GM19025 (cell line): ENCODE measurements around the gene PRICKLE4.
"Not testable (repeated sequence)": the region's sequence is repeated elsewhere in the genome, so short reads cannot be mapped to it uniquely, and the experiment has no call there.

Experiments used
- ATAC-seq: cut with Tn5 transposase; IDR thresholded peaks from one replicate; pipeline ENCODE4 v1.9.1; 2021; ENCODE audit warnings: mild to moderate bottlenecking, low read depth, moderate library complexity; ENCODE audit not compliant: unreplicated experiment

The PRICKLE4 gene

DNA sequence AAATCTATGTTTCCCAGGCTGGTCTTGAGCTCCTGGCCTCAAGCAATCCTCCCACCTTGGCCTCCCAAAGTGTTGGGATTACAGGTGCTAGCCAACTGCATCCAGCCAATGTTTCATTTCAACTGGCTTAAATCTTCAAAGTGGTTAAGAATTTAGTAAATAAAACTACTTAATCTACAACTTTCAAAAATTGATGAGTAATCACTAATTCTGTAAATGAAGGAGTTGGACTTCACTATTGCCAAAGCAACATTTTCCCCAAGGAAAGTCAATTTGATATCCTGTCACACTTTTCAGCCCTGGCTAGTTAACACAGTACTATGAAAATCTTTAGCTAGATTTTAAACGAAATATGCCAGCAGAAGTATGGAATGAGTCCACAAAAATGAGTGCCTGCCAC, 10.7 kb downstream of the PRICKLE4 start:
- ATAC-seq = no peak

DNA sequence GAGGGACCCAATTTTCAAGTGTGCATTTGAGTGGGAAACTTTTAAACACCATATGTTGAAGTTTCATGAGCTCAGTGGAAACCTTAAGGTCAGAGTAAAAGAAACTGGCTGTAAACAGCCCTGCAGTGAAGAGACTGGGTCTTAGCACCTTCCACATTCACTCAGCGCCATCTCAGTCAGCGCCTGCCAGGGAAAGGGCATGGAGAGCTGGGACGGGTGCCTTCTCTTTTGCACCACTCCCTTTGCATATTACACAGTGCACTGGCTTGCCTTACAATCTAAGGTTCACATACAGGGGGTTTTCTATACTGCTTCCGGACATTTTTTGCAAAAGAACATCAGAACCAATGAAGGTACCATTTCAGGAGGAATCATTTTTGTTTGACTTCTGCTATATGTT, 11.4 kb downstream of the PRICKLE4 start:
- ATAC-seq = no peak

DNA sequence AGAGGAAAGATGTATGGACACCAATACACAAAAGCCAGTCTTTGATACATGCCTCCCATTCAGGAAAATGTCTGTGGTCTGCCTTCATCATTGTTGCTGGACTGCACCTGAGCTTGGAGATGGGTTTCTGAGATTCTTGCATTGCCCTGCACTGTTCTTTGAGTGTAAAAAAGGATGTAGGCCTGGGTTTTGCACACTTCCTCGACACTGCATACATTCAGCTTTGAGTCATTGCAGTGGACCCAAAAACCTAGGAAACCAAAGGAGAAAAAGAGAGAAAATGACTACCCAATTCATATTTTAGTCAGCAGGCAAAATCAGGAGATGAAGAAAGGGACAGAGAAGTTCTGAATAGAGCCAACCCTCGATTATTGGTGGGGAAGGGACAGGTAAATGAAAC, 15.9 kb downstream of the PRICKLE4 start:
- ATAC-seq = no peak

DNA sequence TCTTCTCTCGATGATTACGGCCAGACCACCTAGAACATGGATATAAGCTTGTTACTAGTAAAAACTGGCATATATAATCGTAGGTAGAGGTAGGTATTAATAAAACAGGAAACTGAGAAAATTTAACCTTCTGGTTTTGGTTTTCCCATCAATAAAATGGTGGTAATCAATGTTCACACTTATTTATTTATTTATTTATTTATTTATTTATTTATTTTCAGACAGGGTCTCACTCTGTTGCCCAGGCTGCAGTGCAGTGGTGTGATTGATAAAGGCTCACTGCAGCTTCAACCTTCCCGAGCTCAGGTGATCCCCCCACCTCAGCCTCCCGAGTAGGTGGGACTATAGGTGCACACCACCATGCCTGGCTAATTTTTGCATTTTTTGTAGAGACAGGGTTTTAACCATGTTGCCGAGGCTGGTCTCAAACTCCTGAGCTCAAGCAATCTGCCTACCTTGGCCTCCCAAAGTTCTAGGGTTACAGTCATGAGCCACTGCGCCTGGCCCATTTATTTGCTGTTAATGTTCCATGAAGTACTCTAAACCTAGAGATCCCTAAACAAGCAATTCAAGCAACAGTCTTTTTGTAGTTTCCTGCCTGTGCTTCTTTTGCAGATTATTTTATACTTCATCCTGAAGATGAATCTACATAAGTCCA, 18.4 kb downstream of the PRICKLE4 start:
- no peak for ATAC-seq

DNA sequence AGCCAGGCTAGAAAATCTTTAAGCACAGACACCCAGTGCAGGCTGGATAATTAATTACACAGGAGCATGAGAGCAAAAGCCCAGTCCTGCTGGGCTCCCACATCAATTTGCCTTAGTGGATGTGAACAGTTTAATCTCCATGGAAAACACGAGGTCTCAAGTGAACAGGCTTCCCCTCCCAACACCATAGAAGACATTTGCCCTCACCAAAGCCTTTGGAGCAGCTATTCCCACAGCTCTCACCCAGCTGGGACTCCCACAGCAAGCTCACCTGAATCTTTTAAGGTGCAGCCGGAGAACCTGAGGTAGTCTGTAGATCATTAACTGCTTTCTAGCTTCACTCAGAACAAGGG, 19.0 kb downstream of the PRICKLE4 start:
- ATAC-seq = no peak

DNA sequence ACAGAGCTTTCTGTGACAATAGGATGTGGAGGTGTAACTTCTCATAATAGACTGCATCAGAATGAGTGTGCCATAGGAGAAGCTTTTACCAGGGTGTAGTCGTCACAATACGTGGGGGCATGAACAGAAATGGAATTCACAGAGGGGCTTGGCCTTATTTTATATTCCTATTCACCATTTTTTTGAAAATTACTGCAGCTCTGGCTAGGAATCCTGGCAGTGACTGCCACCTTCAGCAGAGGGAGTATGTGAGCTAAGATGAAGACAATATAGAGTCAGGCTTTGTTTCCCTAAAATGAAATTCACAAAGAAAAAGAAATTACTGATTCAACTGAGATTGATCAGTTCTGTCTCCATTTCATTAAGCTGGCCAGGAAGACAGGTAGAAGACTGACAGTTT, 20.8 kb downstream of the PRICKLE4 start:
- ATAC-seq = no peak

DNA sequence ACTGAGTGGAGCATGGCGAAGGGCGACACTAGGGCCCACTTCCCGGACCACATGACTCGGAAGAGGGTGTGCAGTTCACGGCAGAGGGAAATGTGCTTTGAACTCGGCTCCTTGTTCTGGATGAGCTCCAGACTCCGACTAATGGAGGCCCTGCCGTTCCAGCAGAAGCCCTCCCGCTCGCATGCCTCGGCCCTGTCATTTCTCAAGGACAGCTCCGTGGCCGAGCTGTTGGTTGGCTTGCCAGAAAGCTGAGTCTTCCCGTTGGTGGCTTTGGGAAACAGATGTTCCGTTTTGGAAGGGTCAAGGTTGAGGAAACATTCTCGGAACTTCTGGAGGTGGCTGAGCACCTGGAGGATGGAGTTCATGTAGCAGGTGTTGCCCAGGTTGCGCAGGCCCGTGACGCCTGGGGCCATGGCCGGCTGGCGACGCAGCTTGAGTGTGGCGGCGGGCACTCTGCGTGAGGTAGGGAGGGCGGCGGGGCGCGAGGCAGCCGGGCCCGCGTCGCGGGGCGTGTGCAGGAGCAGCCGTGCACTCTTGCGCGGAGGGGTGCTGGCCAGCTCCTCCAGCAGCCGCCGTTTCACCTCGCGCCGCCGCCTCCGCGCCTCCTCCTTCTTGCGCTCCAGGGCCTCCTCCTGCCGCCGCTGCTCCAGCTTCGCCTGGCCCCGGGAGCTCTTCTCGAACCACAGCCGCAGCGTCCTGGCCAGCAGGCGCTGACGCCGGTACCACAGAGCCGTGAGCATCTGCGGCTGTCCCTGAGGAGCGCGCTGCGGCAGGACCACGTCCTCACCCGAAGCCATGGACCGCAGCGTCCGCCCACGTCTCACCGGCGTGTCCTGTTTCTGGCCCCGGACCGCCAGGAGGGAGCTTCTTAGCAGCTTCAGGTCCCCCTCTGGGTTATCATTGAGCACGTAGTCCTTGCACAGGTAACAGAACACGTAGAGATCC, 25.5 kb downstream of the PRICKLE4 start:
- no peak for ATAC-seq

DNA sequence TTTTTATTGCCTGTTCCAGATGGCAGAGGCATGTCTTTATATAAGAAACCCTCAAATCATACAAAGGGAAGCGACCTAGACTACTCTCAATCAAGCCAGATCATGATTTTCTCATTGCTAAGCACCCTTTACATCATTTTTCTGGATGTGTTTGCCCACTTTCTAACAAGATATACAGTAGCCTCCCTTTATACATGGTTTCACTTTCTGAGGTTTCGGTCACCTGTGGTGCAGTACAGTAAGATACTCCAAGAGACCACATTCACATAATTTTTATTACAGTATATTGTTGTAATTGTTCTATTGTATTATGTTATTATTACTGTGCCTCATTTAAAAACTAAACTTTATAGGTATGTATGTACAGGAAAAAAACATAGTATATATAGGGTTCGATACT, 30.5 kb downstream of the PRICKLE4 start:
- ATAC-seq = no peak

DNA sequence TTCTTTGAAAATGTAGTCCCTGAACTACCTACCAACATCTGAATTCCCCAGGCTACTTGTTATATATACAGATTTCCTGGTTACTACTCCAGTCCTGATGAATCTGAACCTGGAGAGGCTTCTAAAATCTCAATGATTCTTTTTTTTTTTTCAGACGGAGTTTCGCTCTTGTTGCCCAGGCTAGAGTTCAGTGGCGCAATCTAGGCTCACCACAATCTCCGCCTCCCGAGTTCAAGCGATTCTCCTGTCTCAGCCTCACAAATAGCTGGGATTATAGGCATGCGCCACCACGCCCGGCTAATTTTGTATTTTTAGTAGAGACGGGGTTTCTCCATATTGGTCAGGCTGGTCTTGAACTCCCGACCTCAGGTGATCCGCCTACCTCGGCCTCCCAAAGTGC, 31.4 kb downstream of the PRICKLE4 start:
- ATAC-seq = not testable (repeated sequence)

DNA sequence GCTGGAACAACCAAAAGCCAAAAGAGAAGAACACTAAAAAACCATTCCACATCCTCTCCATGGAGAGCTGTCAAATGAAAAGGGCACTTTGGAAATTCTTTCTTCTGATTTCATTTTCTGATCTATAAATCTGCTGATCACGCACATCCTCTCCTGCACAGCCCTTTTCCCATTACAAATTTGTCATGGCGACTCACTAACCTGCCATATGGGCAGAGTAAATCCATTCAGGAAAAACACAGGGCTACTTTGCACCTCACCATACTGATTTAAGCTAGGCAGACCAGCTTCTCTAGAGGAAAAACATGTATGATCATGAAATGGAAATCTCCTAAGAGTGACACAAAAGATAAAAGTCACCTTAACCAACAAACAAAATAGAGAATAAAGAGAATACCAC, 32.9 kb downstream of the PRICKLE4 start:
- ATAC-seq = no peak

DNA sequence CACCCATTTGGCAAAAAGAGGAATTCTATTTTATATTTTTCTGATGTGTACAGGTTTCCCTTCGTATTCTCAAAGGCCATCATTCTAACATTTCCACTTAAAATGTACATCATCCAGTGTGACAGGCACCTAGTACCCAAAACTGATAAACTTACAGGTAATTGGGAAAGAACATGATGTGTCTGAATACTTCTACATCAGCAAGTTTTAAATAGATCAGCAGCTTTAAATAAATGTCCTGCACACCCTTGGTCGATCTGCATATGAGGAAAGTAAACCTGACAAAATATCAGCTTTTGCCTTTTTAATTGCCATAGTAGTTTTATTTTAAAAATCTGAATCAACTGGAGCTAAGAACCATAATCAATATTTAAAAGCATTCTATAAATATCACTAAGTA, 33.4 kb downstream of the PRICKLE4 start:
- ATAC-seq = no peak

DNA sequence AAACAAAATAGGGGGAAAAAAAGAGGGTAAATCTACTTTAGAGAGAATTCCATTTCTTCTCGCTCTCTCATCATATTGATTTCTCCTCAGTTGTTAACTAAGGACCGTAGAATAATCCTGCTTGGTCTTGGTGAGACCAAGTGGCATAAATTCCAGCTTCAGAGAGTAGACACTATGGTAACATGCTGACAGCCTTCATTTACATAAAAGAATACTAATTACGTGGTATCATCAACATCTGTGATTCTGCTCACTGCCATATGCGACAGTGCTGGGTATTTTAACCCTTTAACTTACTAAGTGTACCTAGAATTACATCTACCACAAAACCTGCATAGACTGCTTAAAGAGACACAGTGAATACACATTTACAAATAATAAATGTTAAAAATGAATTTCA, 34.0 kb downstream of the PRICKLE4 start:
- ATAC-seq = no peak

DNA sequence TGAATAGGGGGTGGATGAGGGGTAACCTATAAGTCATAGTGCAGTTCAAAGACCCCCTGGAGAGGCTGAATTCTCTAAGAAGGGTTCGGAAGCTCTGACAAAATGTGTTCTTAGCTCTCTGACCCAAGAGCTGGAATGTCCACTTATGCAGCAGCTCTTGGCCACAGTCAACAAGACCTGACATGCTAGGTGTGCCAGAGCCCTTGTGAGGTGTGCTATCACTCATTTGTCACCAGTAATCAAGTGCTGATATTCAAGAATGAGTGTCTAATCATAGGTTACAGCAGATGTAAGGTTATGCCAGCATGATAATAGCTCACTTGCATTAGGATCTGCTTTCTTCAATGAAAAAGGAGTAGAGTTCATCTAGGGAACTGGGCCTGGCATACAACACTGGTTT, 35.0 kb downstream of the PRICKLE4 start:
- ATAC-seq = no peak

DNA sequence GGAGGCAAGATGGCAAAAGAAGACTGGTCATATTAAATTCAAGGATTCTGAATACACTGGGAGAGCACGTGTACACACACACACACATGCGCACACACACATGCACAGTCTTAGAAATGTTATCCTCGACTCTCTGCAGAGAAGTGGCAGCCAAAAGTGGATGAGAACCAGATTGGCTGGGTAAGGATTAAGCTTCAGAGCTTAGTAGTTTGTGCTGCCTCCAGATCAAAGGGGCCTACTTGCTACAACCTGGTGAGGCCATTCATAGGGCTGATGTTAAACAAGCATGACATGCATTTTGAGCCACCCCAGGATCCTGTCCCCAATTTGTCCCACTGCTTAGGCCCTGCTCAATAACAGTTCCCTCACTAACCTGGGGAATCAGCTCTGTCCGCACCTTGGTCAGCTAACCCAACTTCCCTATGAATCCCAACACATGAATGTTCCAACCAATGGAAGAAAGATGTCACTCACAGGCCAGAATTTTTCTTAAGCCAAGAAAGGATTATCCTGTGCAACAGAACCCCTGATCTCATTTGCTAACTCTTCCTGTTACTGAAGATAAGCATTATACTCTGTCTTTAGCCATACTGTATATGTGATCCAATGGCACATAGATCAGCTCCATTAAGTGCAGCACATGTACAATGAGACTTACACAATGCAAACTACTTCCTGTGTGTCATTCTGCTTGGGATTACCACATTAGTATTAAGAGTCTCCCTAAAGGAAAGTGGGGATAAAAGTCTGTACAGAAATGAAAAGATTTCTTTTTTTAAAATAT, 37.9 kb downstream of the PRICKLE4 start:
- ATAC-seq = no peak

DNA sequence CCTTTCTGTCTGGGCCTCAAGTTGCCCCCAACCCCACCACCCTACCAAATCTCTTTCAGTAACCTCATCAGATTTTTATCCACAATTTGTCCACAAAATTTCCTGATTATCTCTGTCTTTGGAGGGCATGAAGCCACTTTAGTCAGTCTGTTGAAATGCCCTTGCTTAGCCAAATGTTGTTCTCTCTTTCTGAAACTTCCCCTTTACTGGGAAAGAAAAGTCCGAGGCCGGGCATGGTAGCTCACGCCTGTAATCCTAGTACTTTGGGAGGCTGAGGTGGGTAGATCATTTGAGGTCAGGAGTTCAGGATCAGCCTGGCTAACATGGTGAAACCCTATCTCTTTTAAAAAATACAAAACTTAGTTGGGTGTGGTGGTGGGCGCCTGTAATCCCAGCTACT, 40.7 kb downstream of the PRICKLE4 start:
- ATAC-seq = no peak

DNA sequence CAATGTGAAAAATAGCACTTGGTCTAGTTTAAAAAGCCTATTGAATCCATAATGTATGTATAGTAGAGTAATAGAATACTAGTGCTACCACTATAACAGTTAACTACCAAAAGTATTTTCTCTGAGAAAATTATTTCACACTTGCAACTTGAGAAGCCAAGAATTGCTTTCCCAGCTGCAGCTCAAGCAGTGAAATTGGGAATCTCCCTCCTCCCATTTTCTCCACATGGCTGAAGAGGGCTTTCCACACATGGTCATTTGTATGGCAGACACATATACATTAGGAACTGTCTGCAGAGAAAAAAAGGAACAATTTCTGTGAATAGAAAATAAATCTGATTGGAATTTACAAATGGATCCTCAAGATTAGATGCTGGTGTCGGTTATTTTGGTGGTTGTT, 41.4 kb downstream of the PRICKLE4 start:
- no peak for ATAC-seq

DNA sequence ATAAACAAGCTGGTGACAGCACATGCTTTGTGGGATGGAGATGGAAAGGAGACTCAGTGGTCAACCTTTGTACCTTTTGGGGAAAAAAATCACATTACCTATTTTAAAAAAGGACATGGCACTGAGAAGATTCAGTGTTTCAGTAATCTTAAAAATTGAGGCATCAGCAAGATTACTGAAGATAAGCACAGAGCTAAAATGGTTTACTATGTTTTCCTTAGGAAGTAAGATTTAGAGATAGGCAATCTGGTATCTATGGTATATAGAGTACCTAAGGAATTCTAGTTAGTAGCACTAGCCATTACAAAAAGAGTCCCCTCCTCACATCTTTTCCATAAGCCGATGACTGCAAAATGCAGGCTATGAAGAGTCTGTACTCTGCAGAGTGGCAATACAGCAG, 42.6 kb downstream of the PRICKLE4 start:
- no peak for ATAC-seq

DNA sequence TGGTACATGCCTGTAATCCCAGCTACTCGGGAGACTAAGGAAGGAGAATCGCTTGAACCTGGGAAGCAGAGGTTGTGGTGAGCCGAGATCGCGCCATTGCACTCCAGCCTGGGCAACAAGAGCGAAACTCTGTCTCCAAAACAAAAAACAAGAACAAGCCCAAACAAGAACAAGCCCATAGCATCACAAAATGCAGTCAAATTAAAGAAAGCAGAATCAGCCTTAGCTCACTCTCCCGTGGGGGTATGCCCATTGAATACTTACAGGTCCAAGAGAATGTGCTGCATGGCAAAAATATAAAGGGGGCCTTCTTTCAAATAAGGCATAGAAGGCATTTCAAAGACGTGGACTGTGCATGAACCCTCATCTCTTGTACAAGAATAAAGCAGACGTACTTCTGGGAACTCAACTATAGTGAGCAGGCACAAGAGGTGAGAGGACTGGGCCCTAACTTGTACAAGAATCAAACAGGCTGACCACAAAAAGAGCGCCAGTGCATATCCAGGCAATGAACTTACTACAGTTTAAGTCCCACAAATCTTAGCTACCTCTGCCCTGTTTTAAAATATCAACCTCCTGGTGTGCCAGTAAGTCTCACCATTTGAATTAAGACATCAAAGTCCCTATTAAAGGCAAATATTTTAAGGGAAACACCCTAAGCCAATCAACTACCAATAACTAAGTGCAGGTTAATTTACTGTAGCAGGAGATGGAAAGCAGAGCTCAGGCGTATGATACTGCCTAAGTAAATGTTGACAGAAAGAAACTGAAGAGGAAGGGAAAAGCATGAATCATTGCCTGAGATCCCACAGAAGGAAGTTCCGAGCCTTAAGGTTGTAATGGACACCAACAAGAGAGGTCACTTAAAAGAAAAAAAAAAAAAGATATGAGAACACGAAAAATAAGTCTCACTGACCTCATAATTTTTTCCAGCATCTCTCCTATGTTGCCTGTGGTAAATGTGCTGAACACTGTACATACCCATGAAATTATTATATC, 44.3 kb downstream of the PRICKLE4 start:
- ATAC-seq = no peak

DNA sequence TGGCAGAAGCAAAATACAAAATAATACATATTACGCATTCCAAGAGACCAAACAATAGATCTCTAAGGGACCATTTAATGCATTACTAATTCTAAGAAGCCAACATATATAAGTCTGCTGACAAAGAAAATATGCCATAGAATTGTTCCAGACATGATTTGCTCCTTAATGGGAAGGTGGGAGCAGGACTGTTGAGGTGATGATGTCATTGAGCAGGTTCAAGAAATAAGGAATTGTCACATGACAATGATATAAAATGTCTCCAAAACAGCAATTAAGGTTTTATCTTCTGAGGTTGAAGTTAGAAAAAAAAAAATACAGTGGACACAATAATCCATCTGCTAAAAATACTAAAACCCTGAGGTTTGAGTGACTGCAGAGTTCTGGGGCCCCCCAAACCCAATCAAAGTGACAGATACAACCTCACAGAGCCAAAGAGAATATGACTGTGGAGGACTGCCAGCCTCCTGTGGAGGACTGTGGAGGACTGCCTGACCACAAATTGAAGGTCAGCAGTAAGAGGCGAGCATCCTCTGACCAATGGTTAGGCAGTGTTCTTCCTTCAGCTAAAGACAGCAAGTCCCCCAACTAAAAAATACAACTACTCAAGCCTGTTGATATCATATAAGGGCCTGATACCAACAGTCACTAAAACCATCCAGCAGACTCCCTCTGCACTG, 45.9 kb downstream of the PRICKLE4 start:
- no peak for ATAC-seq

DNA sequence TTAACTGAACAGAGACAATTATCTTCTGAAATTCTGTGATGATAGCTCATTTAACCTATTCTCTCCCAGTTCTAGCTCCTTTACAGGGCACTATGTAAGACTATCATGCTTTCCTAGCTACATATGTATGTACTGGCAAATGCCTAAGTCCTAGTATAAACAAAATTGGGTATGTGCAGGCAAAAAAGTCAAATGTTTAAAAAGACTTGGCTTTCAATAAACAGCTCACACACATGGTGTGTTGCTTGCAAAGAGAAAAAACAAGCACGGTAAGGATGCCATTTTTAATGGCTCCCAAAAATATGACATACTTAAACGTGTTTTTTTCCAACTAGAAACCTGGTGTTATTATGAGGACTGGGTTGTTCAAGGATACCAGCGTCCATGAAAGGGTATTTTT, 51.7 kb downstream of the PRICKLE4 start:
- ATAC-seq = no peak
